ENCODE measurements around the gene ITGA11.

GRCh38 chr15:68330416-68330815, 101.5 kb downstream of the ITGA11 start:
- TF ChIP-seq POLR2AphosphoS5 (IDR thresholded peaks at IDR 0.05): no peak
- TF ChIP-seq, protein P1, sequence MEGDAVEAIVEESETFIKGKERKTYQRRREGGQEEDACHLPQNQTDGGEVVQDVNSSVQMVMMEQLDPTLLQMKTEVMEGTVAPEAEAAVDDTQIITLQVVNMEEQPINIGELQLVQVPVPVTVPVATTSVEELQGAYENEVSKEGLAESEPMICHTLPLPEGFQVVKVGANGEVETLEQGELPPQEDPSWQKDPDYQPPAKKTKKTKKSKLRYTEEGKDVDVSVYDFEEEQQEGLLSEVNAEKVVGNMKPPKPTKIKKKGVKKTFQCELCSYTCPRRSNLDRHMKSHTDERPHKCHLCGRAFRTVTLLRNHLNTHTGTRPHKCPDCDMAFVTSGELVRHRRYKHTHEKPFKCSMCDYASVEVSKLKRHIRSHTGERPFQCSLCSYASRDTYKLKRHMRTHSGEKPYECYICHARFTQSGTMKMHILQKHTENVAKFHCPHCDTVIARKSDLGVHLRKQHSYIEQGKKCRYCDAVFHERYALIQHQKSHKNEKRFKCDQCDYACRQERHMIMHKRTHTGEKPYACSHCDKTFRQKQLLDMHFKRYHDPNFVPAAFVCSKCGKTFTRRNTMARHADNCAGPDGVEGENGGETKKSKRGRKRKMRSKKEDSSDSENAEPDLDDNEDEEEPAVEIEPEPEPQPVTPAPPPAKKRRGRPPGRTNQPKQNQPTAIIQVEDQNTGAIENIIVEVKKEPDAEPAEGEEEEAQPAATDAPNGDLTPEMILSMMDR (IDR thresholded peaks at IDR 0.05 in 8 of 11, conservative IDR thresholded peaks at IDR 0.05 in 3 of 11): no peak
- no peak for TF ChIP-seq POLR2A (IDR thresholded peaks at IDR 0.05)

Data from spleen (tissue), 7 donors.